C4-2B (cell line): ENCODE data around the gene AICDA.
A peak's percentile ranks its signal among the peaks of the same experiment; 100 is the strongest.
"Not testable (repeated sequence)": the region's sequence is repeated elsewhere in the genome, so short reads cannot be mapped to it uniquely, and the experiment has no call there.

Experiments used
- H3K27ac ChIP-seq: fragments of 450-650 bp; 2 replicates; pipeline ENCODE4 v1.5.1; 2017
- CTCF ChIP-seq: fragments of 450-650 bp; conservative IDR thresholded peaks from 2 replicates; pipeline ENCODE4 v1.5.1; 2017; ENCODE audit warnings: mild to moderate bottlenecking
- ZFX ChIP-seq: fragments of 450-650 bp; IDR thresholded peaks from 2 replicates; pipeline ENCODE4 v1.6.1; 2017

The AICDA gene

DNA sequence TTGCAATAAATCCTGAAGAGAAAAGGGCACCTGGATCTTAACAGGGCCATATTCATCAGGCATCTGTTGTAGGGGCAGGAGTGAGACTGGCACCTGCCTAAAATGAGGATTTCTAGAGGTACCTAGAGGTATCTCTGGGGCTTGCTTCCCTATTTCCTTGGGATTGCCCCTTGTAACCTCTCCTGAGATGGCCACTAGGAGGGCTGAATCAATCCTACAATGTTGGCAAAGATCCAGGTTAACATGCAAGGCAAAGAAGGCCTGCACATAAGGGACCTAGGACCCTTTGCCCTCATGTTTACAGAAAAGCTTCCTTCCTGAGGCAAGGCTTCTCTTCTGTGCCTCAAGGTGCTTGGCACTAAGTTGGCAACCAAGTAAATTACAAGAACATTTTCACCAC lies 46.1 kb downstream of the AICDA start:
- no peak overlapping the region for H3K27ac ChIP-seq
- TF ChIP-seq CTCF (no peak), ZFX (no peak)

- not testable (repeated sequence) for H3K27ac ChIP-seq
Observed at GRCh38 chr12:8566052-8566451, 46.6 kb downstream of the AICDA start.

GRCh38 chr12:8564656-8565055 lies 48.0 kb downstream of the AICDA start:
- no peak for TF ChIP-seq ZFX
- no peak for TF ChIP-seq CTCF
- no peak overlapping the region for H3K27ac ChIP-seq

DNA sequence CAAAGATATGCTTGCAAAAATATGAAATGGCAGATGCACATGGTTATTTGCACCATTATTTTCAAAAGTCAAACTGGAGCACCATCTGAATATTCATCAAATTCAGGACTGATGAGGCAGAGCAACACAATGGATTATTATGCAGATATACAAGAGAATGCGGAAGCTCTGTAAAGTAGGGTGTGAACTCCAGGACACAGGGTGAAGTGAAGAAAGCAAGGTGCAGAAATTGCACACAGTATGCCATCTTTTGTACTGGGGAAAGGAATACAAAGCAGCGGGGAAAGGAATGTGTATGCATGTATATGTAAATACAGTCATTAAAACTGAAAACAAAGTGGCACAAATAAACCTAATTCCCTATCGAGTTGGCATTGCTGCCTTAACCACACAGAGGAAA lies 49.3 kb downstream of the AICDA start:
- no peak overlapping the region for H3K27ac ChIP-seq

DNA sequence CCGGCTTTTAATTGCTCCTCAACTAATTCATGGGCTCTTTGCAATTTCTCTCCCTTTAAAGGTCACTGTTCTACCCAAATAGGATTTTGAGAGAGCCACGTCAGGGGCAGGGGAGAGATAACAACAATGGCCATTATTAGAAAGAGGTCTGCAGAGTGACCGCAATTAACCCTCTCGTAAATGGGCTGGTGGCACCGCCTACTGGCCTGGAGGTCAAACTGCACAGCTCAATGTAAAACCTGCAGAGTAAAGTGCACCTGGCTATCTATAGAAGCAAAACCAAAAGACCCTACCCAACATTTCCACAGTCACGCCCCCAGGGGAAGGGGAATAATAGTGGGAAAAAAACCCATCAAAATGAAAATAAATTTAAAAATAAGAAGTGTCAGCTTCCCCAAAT lies 50.3 kb downstream of the AICDA start:
- no peak overlapping the region for H3K27ac ChIP-seq

More for the DNA sequence above, 49.3 kb downstream of the AICDA start:
- TF ChIP-seq ZFX: no peak
- no peak for TF ChIP-seq CTCF

GRCh38 chr12:8561011-8561410 lies 51.6 kb downstream of the AICDA start:
- TF ChIP-seq CTCF (no peak), ZFX (no peak)
- no peak overlapping the region for H3K27ac ChIP-seq

More for the DNA sequence above, 50.3 kb downstream of the AICDA start:
- peak; percentile 64 for TF ChIP-seq CTCF
- no peak for TF ChIP-seq ZFX

GRCh38 chr12:8559676-8560075 lies 53.0 kb downstream of the AICDA start:
- no peak for TF ChIP-seq CTCF
- no peak for TF ChIP-seq ZFX

DNA sequence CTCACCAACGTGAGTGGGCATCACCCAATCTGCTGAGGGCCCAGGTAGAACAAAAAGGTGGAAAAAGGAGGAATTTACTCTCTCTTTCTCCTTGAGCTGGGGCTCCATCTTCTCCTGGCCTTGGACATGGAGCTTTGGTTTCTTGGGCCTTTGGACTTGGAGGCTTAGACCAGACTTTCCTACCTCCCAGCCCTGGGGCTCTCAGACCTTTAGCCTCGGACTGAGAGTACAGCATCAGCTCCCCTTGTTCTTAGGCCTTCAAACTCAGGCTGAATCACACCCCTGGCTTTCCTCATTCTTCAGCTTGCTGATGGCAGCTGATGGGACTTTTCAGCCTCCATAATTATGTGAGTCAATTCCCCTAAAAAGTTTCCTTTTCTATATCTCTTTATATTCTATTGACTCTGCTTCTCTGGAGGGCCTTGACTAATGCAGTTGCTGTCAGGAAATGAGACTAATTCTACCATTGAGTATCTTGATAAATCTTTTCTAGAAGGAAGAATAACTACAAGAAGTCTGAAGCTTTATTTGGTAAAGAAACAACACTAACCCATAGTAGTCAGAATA lies 56.0 kb downstream of the AICDA start:
- H3K27ac ChIP-seq: no peak overlapping the region
- no peak for TF ChIP-seq ZFX
- TF ChIP-seq CTCF: no peak

More at GRCh38 chr12:8559676-8560075, 53.0 kb downstream of the AICDA start:
- no peak overlapping the region for H3K27ac ChIP-seq
